GM12892 (cell line): Measurements from ENCODE around the gene ETFA.

Source experiments
- POLR2A ChIP-seq: IDR thresholded peaks from 2 replicates; pipeline ENCODE4 v1.6.1; 2011; ENCODE audit warnings: low read depth, low read length, control low read depth
- POLR2AphosphoS5 ChIP-seq: IDR thresholded peaks from 2 replicates; pipeline ENCODE4 v1.6.1; 2011; ENCODE audit warnings: low read depth, low read length, control low read depth

GRCh38 chr15:76337696-76338485 lies 26.6 kb upstream of the ETFA start:
- TF ChIP-seq POLR2AphosphoS5: no peak
- TF ChIP-seq POLR2A: no peak
